GM04504 (cell line): Measurements from ENCODE around the gene CSNK1D.
"Not testable (repeated sequence)": the region's sequence is repeated elsewhere in the genome, so short reads cannot be mapped to it uniquely, and the experiment has no call there.

Experiments
- DNase-seq: peaks from one replicate; pipeline ENCODE4 v3.0.0-alpha.2; 2012; ENCODE audit warnings: low read depth

Gene CSNK1D

GRCh38 chr17:82213251-82214011 lies 60.1 kb downstream of the CSNK1D start:
- DNase-seq = peak; percentile 57

DNA sequence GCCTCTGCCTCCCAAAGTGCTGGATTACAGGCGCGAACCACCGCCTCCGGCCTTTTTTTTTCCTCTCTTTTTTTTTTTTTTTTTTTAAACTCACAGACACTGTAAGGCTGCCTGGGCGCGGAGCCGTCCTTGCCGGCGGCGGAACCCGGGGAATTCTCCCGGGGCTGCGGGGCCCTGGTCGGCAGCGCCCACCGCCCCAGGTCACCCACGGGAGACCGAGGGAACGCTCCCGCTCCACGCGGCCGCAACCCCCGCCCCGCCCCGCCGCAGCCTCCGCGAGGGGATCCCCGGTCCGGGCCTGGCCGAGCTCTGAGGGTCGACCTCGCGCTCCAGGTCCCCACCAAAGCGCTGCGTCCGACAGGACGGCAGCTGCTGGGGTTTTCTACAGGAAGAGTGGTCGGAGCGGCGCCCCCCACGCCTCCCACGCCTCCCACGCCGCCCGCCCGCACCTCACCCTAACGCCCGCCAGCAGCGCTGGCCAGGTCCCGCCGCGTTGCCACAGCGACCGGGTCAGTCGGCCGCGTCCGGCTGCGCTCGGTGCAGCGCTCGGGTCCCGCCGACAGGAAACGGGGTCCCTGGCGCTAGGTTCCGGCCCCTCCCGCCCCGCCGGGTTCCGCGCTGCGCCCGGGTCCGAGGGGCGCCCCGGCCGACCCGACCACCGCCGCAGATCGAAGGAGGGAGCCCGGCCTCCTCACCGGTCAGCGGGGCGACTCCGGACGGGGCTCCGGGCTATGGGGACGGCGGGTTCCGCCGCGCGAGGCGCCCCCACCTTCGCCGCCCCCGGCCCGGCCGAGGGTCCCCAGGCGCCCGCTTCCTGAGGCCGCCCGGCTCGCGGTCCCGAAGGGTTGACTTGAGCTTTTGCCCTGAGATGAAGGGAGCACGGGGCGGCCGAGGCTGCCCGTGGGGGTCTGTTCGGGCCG lies 60.9 kb downstream of the CSNK1D start, which contains the start of gene CCDC57:
Gene CCDC57, minus strand, starts transcription at position 512 of the 920 bp plus-strand sequence. CDS start 10,898 bp downstream, outside the sequence.
- DNase-seq = peak; percentile 62

DNA sequence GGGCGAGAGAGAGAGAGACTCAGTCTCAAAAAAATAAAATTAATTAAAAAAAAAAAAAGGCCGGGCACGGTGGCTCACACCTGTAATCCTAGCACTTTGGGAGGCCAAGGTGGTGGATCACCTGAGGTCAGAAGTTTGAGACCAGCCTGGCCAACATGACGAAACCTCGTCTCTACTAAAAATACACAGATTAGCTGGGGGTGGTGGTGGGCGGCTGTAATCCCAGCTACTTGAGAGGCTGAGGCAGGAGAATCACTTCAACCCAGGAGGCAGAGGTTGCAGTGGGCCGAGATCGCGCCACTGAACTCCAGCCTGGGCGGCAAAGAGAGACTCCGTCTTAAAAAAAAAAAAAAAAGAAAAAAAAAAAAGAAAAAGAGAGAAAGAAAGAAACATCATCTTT lies 62.8 kb downstream of the CSNK1D start:
- DNase-seq = not testable (repeated sequence)

GRCh38 chr17:82205720-82206508 lies 67.6 kb downstream of the CSNK1D start:
- peak; percentile 77 for DNase-seq

DNA sequence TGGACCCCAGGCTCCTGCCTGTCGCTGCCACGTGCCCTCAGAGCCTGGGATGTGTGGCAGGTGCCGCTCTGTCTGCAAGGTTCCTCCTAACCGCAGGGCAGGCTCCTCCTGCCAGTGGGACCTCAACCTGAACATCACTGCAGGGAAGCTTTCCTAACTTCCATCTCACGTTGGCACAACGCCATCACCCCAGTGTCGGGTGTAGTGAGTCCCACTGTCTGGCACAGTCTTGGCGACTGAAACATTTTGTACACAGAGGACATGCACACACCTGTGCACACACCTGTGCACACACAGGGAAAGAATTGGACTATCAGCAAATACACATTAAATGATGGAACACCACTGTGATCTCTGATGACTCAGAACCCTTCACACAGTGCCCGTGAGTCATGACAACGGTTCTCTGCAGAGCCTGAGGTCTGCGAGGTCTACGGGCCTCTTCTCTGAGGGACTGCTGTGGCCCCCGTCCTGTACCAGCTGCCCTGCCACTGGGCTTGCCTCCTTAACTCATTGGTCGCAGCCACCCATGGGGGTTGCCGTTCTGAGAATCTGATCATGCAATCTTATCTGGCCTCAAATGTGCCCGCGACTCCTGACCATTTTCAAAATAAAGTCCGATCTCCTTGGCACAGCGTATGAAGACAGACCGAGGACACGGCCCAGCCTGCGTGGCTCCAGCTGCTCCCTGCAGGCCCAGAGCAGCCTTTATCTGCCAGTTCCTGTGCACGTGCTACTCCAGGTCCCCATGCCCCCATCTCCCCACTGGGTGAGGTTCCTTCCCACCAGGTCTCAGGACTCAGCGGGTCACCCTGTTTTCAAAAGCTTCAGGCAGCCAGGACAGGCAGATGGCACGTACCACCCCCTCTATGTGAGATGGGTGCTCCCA lies 68.4 kb downstream of the CSNK1D start:
- no peak for DNase-seq

GRCh38 chr17:82203920-82204319 lies 69.6 kb downstream of the CSNK1D start:
- no peak for DNase-seq

DNA sequence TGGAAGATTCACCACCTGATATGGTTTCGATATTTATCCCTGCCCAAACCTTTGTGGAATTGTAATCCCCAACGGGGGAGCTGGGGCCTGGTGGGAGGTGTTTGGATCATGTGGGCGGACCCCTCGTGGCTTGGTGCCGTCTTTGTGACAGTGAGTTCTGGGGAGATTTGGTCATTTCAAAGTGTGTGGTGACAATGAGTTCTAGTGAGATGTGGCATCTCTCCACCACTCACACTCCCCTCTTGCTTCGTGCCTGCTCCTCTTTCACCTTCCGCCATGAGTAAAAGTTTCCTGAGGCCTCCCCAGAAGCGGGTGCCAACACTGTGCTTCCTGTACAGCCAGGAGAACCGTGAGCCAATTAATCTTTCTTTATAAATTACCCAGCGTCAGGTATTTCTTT lies 70.5 kb downstream of the CSNK1D start:
- no peak for DNase-seq

DNA sequence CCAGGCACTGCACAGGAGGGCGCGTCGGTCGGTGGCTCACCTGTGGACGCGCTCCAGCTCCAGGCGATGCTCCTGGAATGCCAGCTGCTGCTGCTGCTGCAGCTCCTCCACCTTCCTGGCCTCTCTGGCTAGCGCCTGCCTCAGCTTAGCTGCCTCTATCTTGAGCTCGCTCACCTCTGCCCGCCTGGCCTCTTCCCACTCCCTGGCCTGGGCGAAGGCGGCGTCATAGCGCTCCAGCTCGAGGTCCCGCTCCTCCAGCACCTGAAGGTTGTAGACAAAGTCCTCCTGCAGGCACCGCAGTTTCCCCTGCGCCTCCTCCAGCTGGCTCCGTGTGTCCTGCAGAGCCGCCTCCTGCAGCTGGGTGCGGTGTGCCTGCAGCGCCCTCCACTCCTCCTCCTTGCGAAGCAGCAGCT lies 72.0 kb downstream of the CSNK1D start:
- DNase-seq = no peak

DNA sequence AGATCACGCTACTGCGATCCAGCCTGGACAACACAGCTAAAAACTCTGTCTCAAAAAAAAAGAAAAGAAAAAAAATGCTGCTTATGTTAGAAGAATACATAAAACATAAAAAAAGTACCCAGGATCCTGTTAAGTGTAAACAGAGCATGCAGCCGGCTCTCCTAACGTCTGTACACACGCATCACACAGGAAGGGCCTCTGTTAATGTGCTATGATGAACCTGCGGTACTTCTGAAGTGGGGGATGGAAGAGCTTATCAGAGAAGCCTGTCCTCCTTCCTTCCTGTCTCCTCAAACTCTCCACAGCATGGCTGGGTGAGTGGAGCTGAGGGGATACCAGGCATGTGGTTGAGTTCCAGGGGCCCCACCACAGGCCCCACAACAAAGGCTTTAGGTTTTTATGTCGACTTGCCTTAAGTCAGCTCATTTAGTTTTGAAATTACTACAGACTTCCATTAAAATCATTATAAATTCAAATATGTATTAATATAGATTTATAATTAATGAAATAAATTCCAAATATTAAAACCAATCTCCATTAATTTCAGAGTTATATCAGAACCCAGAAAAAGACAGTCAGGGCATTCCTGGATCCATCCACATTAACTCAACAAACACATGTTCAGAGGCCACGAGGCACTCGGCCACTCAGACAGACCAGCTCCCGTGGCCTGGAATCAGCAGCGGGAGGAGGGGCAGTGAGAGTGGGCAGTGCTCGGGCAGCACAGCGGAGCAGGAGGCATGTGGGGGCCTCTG lies 72.6 kb downstream of the CSNK1D start:
- DNase-seq = no peak

GRCh38 chr17:82200135-82200534 lies 73.4 kb downstream of the CSNK1D start:
- DNase-seq = no peak

GRCh38 chr17:82199496-82199895 lies 74.0 kb downstream of the CSNK1D start:
- DNase-seq = no peak

DNA sequence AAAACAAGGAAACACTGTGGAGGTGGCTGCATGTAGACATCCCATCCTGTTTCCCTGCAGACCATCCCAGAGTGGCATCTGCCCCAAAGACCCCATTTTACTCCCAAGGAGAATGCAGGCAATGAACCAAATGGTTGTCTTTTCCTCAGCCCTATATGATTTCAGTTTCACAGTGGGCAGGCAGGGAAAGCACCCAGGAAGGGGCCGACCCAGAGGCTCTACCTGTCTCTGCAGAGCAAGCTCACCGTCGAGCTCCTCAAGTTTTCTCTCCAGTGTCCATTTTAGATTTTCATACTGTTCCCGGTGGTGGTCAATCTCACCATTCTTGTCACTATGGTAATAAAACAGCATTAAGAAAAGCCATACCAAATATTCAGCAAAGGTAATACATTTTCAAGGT lies 75.4 kb downstream of the CSNK1D start:
- no peak for DNase-seq

GRCh38 chr17:82195675-82196672 lies 77.5 kb downstream of the CSNK1D start:
- DNase-seq = no peak

- DNase-seq = no peak
Observed at GRCh38 chr17:82194765-82195164, 78.7 kb downstream of the CSNK1D start.

GRCh38 chr17:82193520-82194220 lies 79.8 kb downstream of the CSNK1D start:
- DNase-seq = no peak

DNA sequence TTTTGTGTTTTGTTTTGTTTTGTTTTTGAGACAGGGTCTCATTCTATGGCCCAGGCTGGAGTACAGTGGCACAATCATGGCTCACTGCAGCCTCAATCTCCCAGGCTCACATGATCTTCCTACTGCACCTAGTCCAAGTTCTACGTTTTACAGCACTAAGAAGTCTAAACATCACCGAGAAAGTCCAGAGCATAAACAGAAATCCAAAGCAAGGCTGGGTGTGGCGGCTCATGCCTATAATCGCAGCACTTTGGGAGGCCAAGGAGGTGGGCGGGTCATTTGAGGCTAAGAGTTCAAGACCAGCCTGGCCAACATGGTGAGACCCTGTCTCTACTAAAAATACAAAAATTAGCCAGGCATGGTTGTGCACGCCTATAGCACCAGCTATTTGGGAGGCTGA lies 80.5 kb downstream of the CSNK1D start:
- DNase-seq = not testable (repeated sequence)
